Vagina (tissue), 2 donors: ENCODE results near the gene INO80E. TPM values are rescaled to one million over a fixed set of nuclear protein-coding genes. Genes with fewer than 3 reads are reported as not detected.

ENCODE experiments used
- DNase-seq, 2 donors: peaks; one replicate each; pipeline ENCODE4 v3.0.0-alpha.2; 2017; ENCODE audit errors: extremely low spot score in 2 of 2
- H3K27ac ChIP-seq: fragments of 200-600 bp; sonication (generic); one replicate; pipeline ENCODE4 v1.5.1; 2019
- H3K27me3 ChIP-seq: fragments of 200-600 bp; sonication (generic); one replicate; pipeline ENCODE4 v1.5.1; 2019
- H3K36me3 ChIP-seq, 2 donors: fragments of 200-600 bp; sonication (generic); one replicate each; pipeline ENCODE4 v1.5.1; 2017 to 2019
- H3K4me1 ChIP-seq: fragments of 200-600 bp; sonication (generic); one replicate; pipeline ENCODE4 v1.5.1; 2019
- H3K4me3 ChIP-seq, 2 donors: fragments of 200-600 bp; sonication (generic); 1 replicate in 1 of 2; 2 replicates in 1 of 2; pipeline ENCODE4 v1.5.1; 2016 to 2019
- H3K9me3 ChIP-seq: fragments of 200-600 bp; sonication (generic); one replicate; pipeline ENCODE4 v1.5.1; 2019
- CTCF ChIP-seq, 3 experiments: fragments of 450-650 bp in 2 of 3; fragments of 200-600 bp in 1 of 3; sonication (generic) in 1 of 3; IDR thresholded peaks; one replicate each; pipeline ENCODE4 v1.5.1; 2017 to 2019; ENCODE audit warnings: antibody characterized with exemption in 3 of 3, mild to moderate bottlenecking in 2 of 3, moderate library complexity in 2 of 3
- POLR2A ChIP-seq, 2 donors: fragments of 450-650 bp; IDR thresholded peaks; one replicate each; pipeline ENCODE4 v1.6.1; 2017; ENCODE audit warnings: antibody characterized with exemption in 2 of 2, mild to moderate bottlenecking in 2 of 2, moderate library complexity in 2 of 2
- POLR2AphosphoS5 ChIP-seq, 2 donors: sonication (generic); formaldehyde crosslinking; IDR thresholded peaks; one replicate each; pipeline ENCODE4 v1.9.0; 2017; ENCODE audit warnings: antibody characterized with exemption in 2 of 2, mild to moderate bottlenecking in 2 of 2, low read depth in 1 of 2; ENCODE audit not compliant: insufficient read depth in 1 of 2
- intact Hi-C: fragments of 100-400 bp; cut with DNase I; formaldehyde crosslinking; loops from one replicate; pipeline ENCODE4 v1.15.1; 2023
- total RNA-seq: library from RNA; depleted of rRNA; stranded (reverse); fragments of >200 nt; gene quantifications from one replicate; pipeline ENCODE4 v1.2.3, GENCODE V29; 2016

Gene INO80E
- total RNA-seq, 1 donor from 2014 or later, result 32.7 TPM

GRCh38 chr16:30023586-30023985 lies 27.5 kb downstream of the INO80E start:
- Histone ChIP-seq H3K4me3 (no peak overlapping the region), H3K36me3 (no peaks in the 10 kb centered on the region), H3K9me3 (no peaks in the 10 kb centered on the region), H3K27ac (no peak overlapping the region), H3K4me1 (peaks cover 11% of the 10 kb centered on the region), H3K27me3 (no peaks in the 10 kb centered on the region)
- no peak for DNase-seq
- TF ChIP-seq CTCF (IDR thresholded peaks at IDR 0.05) (no peak), POLR2AphosphoS5 (IDR thresholded peaks at IDR 0.05; ENCODE audit: insufficient read depth in 1 of 2, low read depth in 1 of 2) (no peak), POLR2A (IDR thresholded peaks at IDR 0.05) (no peak)
- intact Hi-C loops, result no loop called here

- Histone ChIP-seq H3K27ac (no peak overlapping the region), H3K27me3 (no peaks in the 10 kb centered on the region), H3K36me3 (no peaks in the 10 kb centered on the region), H3K4me1 (peaks cover 11% of the 10 kb centered on the region), H3K4me3 (no peak overlapping the region), H3K9me3 (no peaks in the 10 kb centered on the region)
- no peak for DNase-seq
- TF ChIP-seq CTCF (IDR thresholded peaks at IDR 0.05), result no peak
- TF ChIP-seq POLR2AphosphoS5 (IDR thresholded peaks at IDR 0.05; ENCODE audit: insufficient read depth in 1 of 2, low read depth in 1 of 2), result no peak
- no peak for TF ChIP-seq POLR2A (IDR thresholded peaks at IDR 0.05)
- intact Hi-C loops, result no loop called here
Observed at GRCh38 chr16:30024451-30024850, 28.4 kb downstream of the INO80E start.

GRCh38 chr16:30025156-30025555 lies 29.1 kb downstream of the INO80E start:
- intact Hi-C loops, result no loop called here
- no peaks in the 10 kb centered on the region for H3K27me3 ChIP-seq
- no peak for DNase-seq
- H3K4me1 ChIP-seq, result peaks cover 11% of the 10 kb centered on the region
- H3K4me3 ChIP-seq, result no peak overlapping the region
- H3K27ac ChIP-seq, result no peak overlapping the region
- TF ChIP-seq CTCF (IDR thresholded peaks at IDR 0.05), result no peak
- TF ChIP-seq POLR2A (IDR thresholded peaks at IDR 0.05), result no peak
- no peak for TF ChIP-seq POLR2AphosphoS5 (IDR thresholded peaks at IDR 0.05; ENCODE audit: insufficient read depth in 1 of 2, low read depth in 1 of 2)
- no peaks in the 10 kb centered on the region for H3K9me3 ChIP-seq
- H3K36me3 ChIP-seq, result no peaks in the 10 kb centered on the region

GRCh38 chr16:30025574-30025973 lies 29.5 kb downstream of the INO80E start:
- peaks cover 11% of the 10 kb centered on the region for H3K4me1 ChIP-seq
- intact Hi-C loops, result no loop called here
- no peaks in the 10 kb centered on the region for H3K9me3 ChIP-seq
- no peak overlapping the region for H3K27ac ChIP-seq
- H3K27me3 ChIP-seq, result no peaks in the 10 kb centered on the region
- H3K36me3 ChIP-seq, result no peaks in the 10 kb centered on the region
- no peak overlapping the region for H3K4me3 ChIP-seq
- no peak for DNase-seq
- TF ChIP-seq POLR2A (IDR thresholded peaks at IDR 0.05), result no peak
- TF ChIP-seq POLR2AphosphoS5 (IDR thresholded peaks at IDR 0.05; ENCODE audit: insufficient read depth in 1 of 2, low read depth in 1 of 2), result no peak

- TF ChIP-seq POLR2AphosphoS5 (IDR thresholded peaks at IDR 0.05; ENCODE audit: insufficient read depth in 1 of 2, low read depth in 1 of 2) (no peak), POLR2A (IDR thresholded peaks at IDR 0.05) (no peak), CTCF (IDR thresholded peaks at IDR 0.05) (no peak)
- intact Hi-C loops, result no loop called here
- no peaks in the 10 kb centered on the region for H3K36me3 ChIP-seq
Observed at GRCh38 chr16:30026449-30026848, 30.4 kb downstream of the INO80E start.

More at GRCh38 chr16:30026449-30026848, 30.4 kb downstream of the INO80E start:
- H3K4me1 ChIP-seq, result peaks cover 14% of the 10 kb centered on the region
- no peak overlapping the region for H3K27ac ChIP-seq
- no peaks in the 10 kb centered on the region for H3K9me3 ChIP-seq
- DNase-seq, result peak in 1 of 2 donors; percentile 94
- no peak overlapping the region for H3K4me3 ChIP-seq
- H3K27me3 ChIP-seq, result peaks cover 7% of the 10 kb centered on the region
